SK-N-SH treated with all-trans-retinoic acid at 6 μM for 48 hours (cell line): ENCODE results near the gene ULBP3.

Experiments used
- ATAC-seq: fragments of 200-7000 bp; cut with Tn5 transposase; 3 replicates; pipeline ENCODE4 v1.9.1; 2020; ENCODE audit warnings: mild to moderate bottlenecking, moderate library complexity
- BACH2 ChIP-seq: fragments of 250-450 bp; sonication (Bioruptor Pico); IDR thresholded peaks from 2 replicates; pipeline ENCODE4 v1.9.0; 2021; ENCODE audit warnings: mild to moderate bottlenecking, borderline replicate concordance
- CREB5 ChIP-seq: fragments of 250-450 bp; sonication (Bioruptor Pico); IDR thresholded peaks from 2 replicates; pipeline ENCODE4 v1.5.1; 2020; ENCODE audit warnings: low read depth, mild to moderate bottlenecking, moderate library complexity
- CSRNP3 ChIP-seq: fragments of 250-450 bp; sonication (Bioruptor Pico); IDR thresholded peaks from 2 replicates; pipeline ENCODE4 v1.5.1; 2021; ENCODE audit warnings: mild to moderate bottlenecking, moderate library complexity
- GLIS3 ChIP-seq: fragments of 250-450 bp; sonication (Bioruptor Pico); IDR thresholded peaks from 2 replicates; pipeline ENCODE4 v1.5.0; 2020; ENCODE audit warnings: mild to moderate bottlenecking, moderate library complexity
- ISL1 ChIP-seq: fragments of 250-450 bp; sonication (Bioruptor Pico); IDR thresholded peaks from 2 replicates; pipeline ENCODE4 v2.1.2; 2022; ENCODE audit warnings: mild to moderate bottlenecking, moderate library complexity
- OSR1 ChIP-seq: fragments of 250-450 bp; sonication (Bioruptor Pico); IDR thresholded peaks from 2 replicates; pipeline ENCODE4 v1.8.0; 2022; ENCODE audit warnings: moderate library complexity, mild to moderate bottlenecking, inconsistent platforms
- PATZ1 ChIP-seq: fragments of 250-450 bp; sonication (Bioruptor Pico); IDR thresholded peaks from 2 replicates; pipeline ENCODE4 v1.8.0; 2020; ENCODE audit warnings: mild to moderate bottlenecking, moderate library complexity, borderline replicate concordance
- POU6F1 ChIP-seq: fragments of 250-450 bp; sonication (Bioruptor Pico); IDR thresholded peaks from 2 replicates; pipeline ENCODE4 v1.8.0; 2021; ENCODE audit warnings: low read depth, mild to moderate bottlenecking, moderate library complexity, borderline replicate concordance
- RARB ChIP-seq: fragments of 250-450 bp; sonication (Bioruptor Pico); IDR thresholded peaks from 2 replicates; pipeline ENCODE4 v1.8.0; 2021; ENCODE audit warnings: mild to moderate bottlenecking, moderate library complexity
- SNAI2 ChIP-seq: fragments of 250-450 bp; sonication (Bioruptor Pico); IDR thresholded peaks from 2 replicates; pipeline ENCODE4 v1.5.0; 2020; ENCODE audit warnings: mild to moderate bottlenecking, moderate library complexity
- TCF4 ChIP-seq: fragments of 250-450 bp; sonication (Bioruptor Pico); IDR thresholded peaks from 2 replicates; pipeline ENCODE4 v1.8.0; 2021; ENCODE audit warnings: mild to moderate bottlenecking, moderate library complexity, borderline replicate concordance
- TOX ChIP-seq: fragments of 250-450 bp; sonication (Bioruptor Pico); IDR thresholded peaks from 2 replicates; pipeline ENCODE4 v1.8.0; 2021; ENCODE audit warnings: mild to moderate bottlenecking, moderate library complexity, borderline replicate concordance
- TSHZ2 ChIP-seq: fragments of 250-450 bp; sonication (Bioruptor Pico); IDR thresholded peaks from 2 replicates; pipeline ENCODE4 v1.5.0; 2020; ENCODE audit warnings: mild to moderate bottlenecking, moderate library complexity
- ZC3H10 ChIP-seq: fragments of 250-450 bp; sonication (Bioruptor Pico); IDR thresholded peaks from 2 replicates; pipeline ENCODE4 v1.5.1; 2021; ENCODE audit warnings: mild to moderate bottlenecking, moderate library complexity
- ZFP3 ChIP-seq: fragments of 250-450 bp; sonication (Bioruptor Pico); IDR thresholded peaks from 2 replicates; pipeline ENCODE4 v1.5.0; 2020; ENCODE audit warnings: mild to moderate bottlenecking, moderate library complexity
- ZFP30 ChIP-seq: fragments of 450-650 bp; formaldehyde crosslinking; IDR thresholded peaks from 2 replicates; pipeline ENCODE4 v1.5.0; 2022; ENCODE audit warnings: mild to moderate bottlenecking, moderate library complexity
- ZNF70 ChIP-seq: fragments of 450-650 bp; formaldehyde crosslinking; IDR thresholded peaks from 2 replicates; pipeline ENCODE4 v1.5.0; 2020; ENCODE audit warnings: mild to moderate bottlenecking, moderate library complexity
- ZNF8 ChIP-seq: fragments of 450-650 bp; formaldehyde crosslinking; IDR thresholded peaks from 2 replicates; pipeline ENCODE4 v1.5.0; 2020; ENCODE audit warnings: mild to moderate bottlenecking, moderate library complexity

The ULBP3 gene

GRCh38 chr6:150081702-150082101, 12.8 kb upstream of the ULBP3 start:
- TF ChIP-seq ZNF70 (no peak), GLIS3 (CRISPR knock-in tag) (no peak), BACH2 (CRISPR knock-in tag) (no peak)
- ATAC-seq, result no peak

- peak; percentile 51 for ATAC-seq
- TF ChIP-seq TCF4 (CRISPR knock-in tag) (no peak), POU6F1 (CRISPR knock-in tag) (no peak), ZC3H10 (CRISPR knock-in tag) (no peak), OSR1 (CRISPR knock-in tag) (no peak), ZFP30 (CRISPR knock-in tag) (no peak), SNAI2 (no peak), ISL1 (CRISPR knock-in tag) (no peak), ZNF70 (no peak)
Measured at GRCh38 chr6:150079604-150080003, 10.7 kb upstream of the ULBP3 start.

GRCh38 chr6:150078788-150079187, 9.9 kb upstream of the ULBP3 start:
- no peak for ATAC-seq
- TF ChIP-seq ZFP30 (CRISPR knock-in tag), result no peak
- TF ChIP-seq ZNF70, result no peak

GRCh38 chr6:150076196-150076893, 7.4 kb upstream of the ULBP3 start:
- no peak for ATAC-seq
- no peak for TF ChIP-seq CSRNP3
- no peak for TF ChIP-seq CREB5 (CRISPR knock-in tag)
- TF ChIP-seq ZNF8 (CRISPR knock-in tag), result no peak
- TF ChIP-seq TOX (CRISPR knock-in tag), result no peak
- no peak for TF ChIP-seq PATZ1 (CRISPR knock-in tag)
- TF ChIP-seq BACH2 (CRISPR knock-in tag), result no peak
- no peak for TF ChIP-seq ZFP3 (CRISPR knock-in tag)
- no peak for TF ChIP-seq ZNF70
- no peak for TF ChIP-seq ZC3H10 (CRISPR knock-in tag)
- TF ChIP-seq TSHZ2, result no peak
- no peak for TF ChIP-seq SNAI2
- TF ChIP-seq ISL1 (CRISPR knock-in tag), result no peak
- no peak for TF ChIP-seq ZFP30 (CRISPR knock-in tag)
- no peak for TF ChIP-seq RARB (CRISPR knock-in tag)
- TF ChIP-seq, all 23 proteins: peak for 0
